ENCODE measurements around the gene DBN1. TPM values are rescaled to one million over a fixed set of nuclear protein-coding genes. Genes with fewer than 3 reads are reported as not detected.

The DBN1 gene
- total RNA-seq, 1 donor from 2014 or later, result 371 TPM

- Histone ChIP-seq H4K20me1 (ENCODE audit: insufficient read depth, low read length) (peaks cover 78% of the 10 kb centered on the region), H3K4me2 (ENCODE audit: low read length) (peak overlapping the region; percentile 99), H3K9me3 (ENCODE audit: insufficient read depth, low read depth, low read length) (no peaks in the 10 kb centered on the region), H3K27me3 (ENCODE audit: insufficient read depth, low read length) (no peaks in the 10 kb centered on the region), H3K9ac (ENCODE audit: low read length) (peak overlapping the region; percentile 94), H3K36me3 (ENCODE audit: insufficient read depth, low read length) (peaks cover 37% of the 10 kb centered on the region), H3K4me1 (ENCODE audit: insufficient read depth, low read length) (peaks cover 53% of the 10 kb centered on the region), H2AFZ (ENCODE audit: low read depth, low read length) (no peak overlapping the region), H3K4me3 (ENCODE audit: insufficient read depth, low read depth, low read length) (peak overlapping the region; percentile 26), H3K27ac (ENCODE audit: low read depth, low read length) (peak overlapping the region; percentile 81), H3K79me2 (ENCODE audit: insufficient read depth, low read length) (peaks cover 78% of the 10 kb centered on the region)
- no peak for TF ChIP-seq CTCF (IDR thresholded peaks at IDR 0.05; ENCODE audit: insufficient read depth, low read depth, low read length)
- TF ChIP-seq EZH2 (IDR thresholded peaks at IDR 0.05; ENCODE audit: insufficient read depth, low read length), result no peak
- peaks cover 26% of the 10 kb centered on the region for H3K36me3 Mint-ChIP-seq (ENCODE audit: low read depth, unreplicated experiment)
- DNase-seq (ENCODE audit: low read depth) (no peak), FAIRE-seq (no peak)
- no peaks in the 10 kb centered on the region for H3K27me3 Mint-ChIP-seq (ENCODE audit: low read depth, unreplicated experiment)
- H3K4me1 Mint-ChIP-seq (ENCODE audit: low read depth, unreplicated experiment), result peaks cover 41% of the 10 kb centered on the region
- peak overlapping the region; percentile 88 for H3K4me3 Mint-ChIP-seq (ENCODE audit: unreplicated experiment)
- no peaks in the 10 kb centered on the region for H3K9me3 Mint-ChIP-seq (ENCODE audit: unreplicated experiment)
- H3K27ac Mint-ChIP-seq (ENCODE audit: unreplicated experiment), result peak overlapping the region; percentile 96
These were observed 3.5 kb downstream of the DBN1 start for GRCh38 chr5:177469750-177470525.

GRCh38 chr5:177468685-177469628, 4.5 kb downstream of the DBN1 start:
- Histone ChIP-seq H3K36me3 (ENCODE audit: insufficient read depth, low read length) (peaks cover 37% of the 10 kb centered on the region), H3K9me3 (ENCODE audit: insufficient read depth, low read depth, low read length) (no peaks in the 10 kb centered on the region), H3K4me1 (ENCODE audit: insufficient read depth, low read length) (peaks cover 47% of the 10 kb centered on the region), H3K27ac (ENCODE audit: low read depth, low read length) (peak overlapping the region; percentile 81), H3K4me2 (ENCODE audit: low read length) (peak overlapping the region; percentile 99), H2AFZ (ENCODE audit: low read depth, low read length) (no peak overlapping the region), H3K79me2 (ENCODE audit: insufficient read depth, low read length) (peaks cover 78% of the 10 kb centered on the region), H3K27me3 (ENCODE audit: insufficient read depth, low read length) (no peaks in the 10 kb centered on the region), H4K20me1 (ENCODE audit: insufficient read depth, low read length) (peaks cover 78% of the 10 kb centered on the region), H3K4me3 (ENCODE audit: insufficient read depth, low read depth, low read length) (no peak overlapping the region), H3K9ac (ENCODE audit: low read length) (peak overlapping the region; percentile 94)
- Mint-ChIP-seq H3K9me3 (ENCODE audit: unreplicated experiment) (no peaks in the 10 kb centered on the region), H3K27me3 (ENCODE audit: low read depth, unreplicated experiment) (no peaks in the 10 kb centered on the region), H3K4me3 (ENCODE audit: unreplicated experiment) (peak overlapping the region; percentile 68), H3K27ac (ENCODE audit: unreplicated experiment) (peak overlapping the region; percentile 96), H3K36me3 (ENCODE audit: low read depth, unreplicated experiment) (peaks cover 26% of the 10 kb centered on the region), H3K4me1 (ENCODE audit: low read depth, unreplicated experiment) (peaks cover 35% of the 10 kb centered on the region)
- FAIRE-seq, result no peak
- peak; percentile 69 for DNase-seq (ENCODE audit: low read depth)
- TF ChIP-seq CTCF (IDR thresholded peaks at IDR 0.05; ENCODE audit: insufficient read depth, low read depth, low read length) (no peak), EZH2 (IDR thresholded peaks at IDR 0.05; ENCODE audit: insufficient read depth, low read length) (no peak)

Data from astrocyte (in vitro differentiated cells and primary cell).